NB4 (cell line): ENCODE results near the gene MARCOL.

Source experiments
- DNase-seq: peaks from one replicate; pipeline ENCODE4 v3.0.0; 2010; ENCODE audit warnings: low read depth
- H3K4me3 ChIP-seq: one replicate; pipeline ENCODE4 v1.5.1; 2011; ENCODE audit warnings: mild to moderate bottlenecking, low read depth, low read length, moderate library complexity
- CTCF ChIP-seq: IDR thresholded peaks from one replicate; pipeline ENCODE4 v1.5.1; 2012; ENCODE audit warnings: low read depth, low read length
- MAX ChIP-seq: IDR thresholded peaks from 2 replicates; pipeline ENCODE4 v1.6.1; 2011; ENCODE audit warnings: low read depth, low read length
- MYC ChIP-seq: IDR thresholded peaks from 2 replicates; pipeline ENCODE4 v1.6.1; 2011; ENCODE audit warnings: low read depth, low read length
- POLR2A ChIP-seq: IDR thresholded peaks from 2 replicates; pipeline ENCODE4 v1.6.1; 2011; ENCODE audit warnings: mild to moderate bottlenecking; ENCODE audit not compliant: insufficient read length; ENCODE audit errors: extremely low read depth

MARCOL gene

GRCh38 chr5:148205044-148205806 lies 33.1 kb upstream of the MARCOL start:
- no peak overlapping the region for H3K4me3 ChIP-seq
- no peak for DNase-seq
- TF ChIP-seq POLR2A (no peak), CTCF (no peak), MYC (no peak), MAX (no peak)

- TF ChIP-seq MAX (no peak), CTCF (no peak), MYC (no peak), POLR2A (no peak)
- H3K4me3 ChIP-seq, result no peak overlapping the region
- DNase-seq, result no peak
These were observed 32.5 kb upstream of the MARCOL start for GRCh38 chr5:148205865-148206264.

GRCh38 chr5:148206620-148207019 lies 31.7 kb upstream of the MARCOL start:
- TF ChIP-seq CTCF (no peak), POLR2A (no peak), MAX (no peak)
- no peak for DNase-seq
- H3K4me3 ChIP-seq, result no peak overlapping the region

GRCh38 chr5:148208226-148208625 lies 30.1 kb upstream of the MARCOL start:
- no peak for TF ChIP-seq MAX
- no peak for TF ChIP-seq POLR2A
- TF ChIP-seq MYC, result no peak
- no peak for TF ChIP-seq CTCF
- no peak for DNase-seq
- no peak overlapping the region for H3K4me3 ChIP-seq

- H3K4me3 ChIP-seq, result no peak overlapping the region
- DNase-seq, result no peak
- TF ChIP-seq MYC (no peak), CTCF (no peak), POLR2A (no peak), MAX (no peak)
These were observed 29.1 kb upstream of the MARCOL start for GRCh38 chr5:148209151-148209770.
